NT2/D1 (cell line): ENCODE results near the gene CKMT2.

Experiments
- YY1 ChIP-seq: IDR thresholded peaks from 2 replicates; pipeline ENCODE4 v1.6.1; 2011; ENCODE audit not compliant: insufficient read length, insufficient read depth
- ZNF274 ChIP-seq: IDR thresholded peaks from 2 replicates; pipeline ENCODE4 v1.6.1; 2011; ENCODE audit warnings: mild to moderate bottlenecking, low read depth, low read length

- TF ChIP-seq YY1 (no peak), ZNF274 (no peak)
Measured at GRCh38 chr5:81244451-81244850, 11.3 kb downstream of the CKMT2 start.
